Natural killer cell treated with Interleukin-12 subunit alpha and Interleukin-12 subunit beta and Interleukin-15 and Interleukin-18, amount 100 ng/mL, for 72 hours (primary cell): Measurements from ENCODE around the gene DENR. TPM values are rescaled to one million over a fixed set of nuclear protein-coding genes. Genes with fewer than 3 reads are reported as not detected.
A peak's percentile ranks its signal among the peaks of the same experiment; 100 is the strongest.
"Not testable (repeated sequence)": the region's sequence is repeated elsewhere in the genome, so short reads cannot be mapped to it uniquely, and the experiment has no call there.

Experiments
- ATAC-seq, 2 donors: fragments of 150-1000 bp; cut with Tn5 transposase in 1 of 2; sonication (Bioruptor Pico), chemical (Tn5 transposase) in 1 of 2; 2 replicates each; pipeline ENCODE4 v1.10.0; 2021
- DNase-seq: peaks from one replicate; pipeline ENCODE4 v3.0.0; 2022; ENCODE audit warnings: low spot score
- H3K27ac Mint-ChIP-seq, 2 donors: 1 replicate in 1 of 2; 2 replicates in 1 of 2; pipeline ENCODE4 v1.8.0; 2022; ENCODE audit warnings: mixed read lengths in 2 of 2, mild to moderate bottlenecking in 1 of 2, moderate library complexity in 1 of 2
- H3K27me3 Mint-ChIP-seq, 2 donors: 1 replicate in 1 of 2; 2 replicates in 1 of 2; pipeline ENCODE4 v1.8.0; 2022; ENCODE audit warnings: mixed read lengths in 2 of 2
- H3K36me3 Mint-ChIP-seq: one replicate; pipeline ENCODE4 v1.8.0; 2022; ENCODE audit warnings: mixed read lengths
- H3K4me1 Mint-ChIP-seq, 2 donors: 1 replicate in 1 of 2; 2 replicates in 1 of 2; pipeline ENCODE4 v1.8.0; 2022; ENCODE audit warnings: low read depth in 2 of 2, mixed read lengths in 2 of 2, mild to moderate bottlenecking in 1 of 2
- H3K4me3 Mint-ChIP-seq: one replicate; pipeline ENCODE4 v1.8.0; 2022; ENCODE audit warnings: mixed read lengths
- H3K9me3 Mint-ChIP-seq: 2 replicates; pipeline ENCODE4 v1.8.0; 2022; ENCODE audit warnings: mixed read lengths
- total RNA-seq, 2 donors: library from RNA; stranded (reverse); gene quantifications; one replicate each; pipeline ENCODE4 v1.2.3, GENCODE V29; 2022

The DENR gene
- total RNA-seq, 2 donors from 2014 or later, result 51.8 to 56.7 TPM

DNA sequence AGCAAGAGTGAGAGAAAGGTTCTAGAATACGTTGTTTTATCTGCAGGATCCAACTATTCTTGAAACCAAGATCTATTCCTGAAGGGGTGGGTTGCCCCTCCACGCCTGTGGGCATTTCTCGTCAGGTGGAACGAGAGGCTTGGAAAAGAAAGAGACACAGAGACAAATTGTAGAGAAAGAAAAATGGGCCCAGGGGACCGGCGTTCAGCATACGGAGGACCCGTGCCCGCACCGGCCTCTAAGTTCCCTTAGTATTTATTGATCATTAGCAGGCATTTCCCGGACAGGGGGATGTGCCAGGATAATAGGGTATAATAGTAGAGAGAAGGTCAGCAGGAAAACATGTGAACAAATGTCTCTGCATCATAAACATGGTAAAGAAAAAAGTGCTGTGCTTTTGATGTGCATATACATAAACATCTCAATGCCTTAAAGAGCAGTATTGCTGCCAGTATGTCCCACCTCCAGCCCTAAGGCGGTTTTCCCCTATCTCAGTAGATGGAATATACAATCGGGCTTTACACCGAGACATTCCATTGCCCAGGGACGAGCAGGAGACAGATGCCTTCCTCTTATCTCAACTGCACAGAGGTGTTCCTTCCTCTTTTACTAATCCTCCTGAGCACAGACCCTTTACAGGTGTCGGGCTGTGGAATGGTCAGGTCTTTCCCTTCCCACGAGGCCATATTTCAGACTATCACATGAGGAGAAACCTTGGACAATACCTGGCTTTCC is 1.7 kb upstream of the DENR start:
- ATAC-seq, H3K27me3 Mint-ChIP-seq, DNase-seq, H3K9me3 Mint-ChIP-seq: not testable (repeated sequence)
- peaks cover 26 to 27% of the 10 kb centered on the region in 2 donors for H3K4me1 Mint-ChIP-seq
- H3K36me3 Mint-ChIP-seq, result peaks cover 22% of the 10 kb centered on the region
- H3K4me3 Mint-ChIP-seq, result peak overlapping the region; percentile 94
- peak overlapping the region; percentile 82 to 91 for H3K27ac Mint-ChIP-seq

DNA sequence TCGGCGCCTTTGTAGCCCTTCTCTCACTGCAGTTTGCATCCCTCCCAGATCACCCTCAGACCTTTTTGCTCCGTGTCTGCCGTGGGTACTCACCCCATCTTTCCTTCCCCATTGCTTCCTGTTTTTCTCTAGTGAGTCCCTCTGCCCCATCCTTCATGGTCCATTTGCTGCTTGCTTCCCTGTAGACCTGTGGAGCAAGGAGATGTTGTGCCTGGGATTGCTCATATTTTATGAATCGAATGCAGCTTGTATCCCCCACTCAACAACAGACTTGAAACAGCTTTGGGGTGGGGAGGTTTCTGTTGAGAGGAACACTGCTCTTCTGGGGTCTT is 661 bp downstream of the DENR start:
- Mint-ChIP-seq H3K9me3 (no peaks in the 10 kb centered on the region), H3K36me3 (peaks cover 40% of the 10 kb centered on the region), H3K27ac (peak overlapping the region; percentile 82 to 91), H3K4me1 (peaks cover 34 to 44% of the 10 kb centered on the region in 2 donors), H3K27me3 (no peaks in the 10 kb centered on the region), H3K4me3 (peak overlapping the region; percentile 94)
- ATAC-seq, result no peak
- DNase-seq, result no peak

DNA sequence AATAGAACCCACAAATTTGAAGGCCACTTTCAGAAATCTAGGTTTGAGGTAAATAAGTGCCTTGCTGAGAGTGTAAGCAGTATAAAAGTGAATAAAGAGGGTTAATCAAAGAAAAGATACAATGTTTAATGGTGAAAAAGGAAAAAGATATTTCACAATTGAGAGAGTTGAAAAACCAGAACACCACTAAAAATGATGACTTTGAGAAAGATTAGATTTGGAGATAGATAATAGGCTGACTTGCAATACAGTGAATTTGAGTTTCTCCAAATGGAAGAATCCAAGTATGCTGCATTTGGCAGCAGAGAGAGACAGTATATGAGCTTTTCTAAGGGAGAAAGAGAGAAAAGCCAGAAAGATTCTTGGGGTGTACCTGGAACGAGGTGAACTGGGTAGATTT is 2.2 kb downstream of the DENR start:
- H3K27me3 Mint-ChIP-seq, result no peaks in the 10 kb centered on the region
- no peaks in the 10 kb centered on the region for H3K9me3 Mint-ChIP-seq
- H3K4me1 Mint-ChIP-seq, result peaks cover 36 to 44% of the 10 kb centered on the region in 2 donors
- no peak overlapping the region for H3K4me3 Mint-ChIP-seq
- H3K36me3 Mint-ChIP-seq, result peaks cover 40% of the 10 kb centered on the region
- ATAC-seq (no peak), DNase-seq (no peak)
- H3K27ac Mint-ChIP-seq, result peak overlapping the region; percentile 14 to 82

DNA sequence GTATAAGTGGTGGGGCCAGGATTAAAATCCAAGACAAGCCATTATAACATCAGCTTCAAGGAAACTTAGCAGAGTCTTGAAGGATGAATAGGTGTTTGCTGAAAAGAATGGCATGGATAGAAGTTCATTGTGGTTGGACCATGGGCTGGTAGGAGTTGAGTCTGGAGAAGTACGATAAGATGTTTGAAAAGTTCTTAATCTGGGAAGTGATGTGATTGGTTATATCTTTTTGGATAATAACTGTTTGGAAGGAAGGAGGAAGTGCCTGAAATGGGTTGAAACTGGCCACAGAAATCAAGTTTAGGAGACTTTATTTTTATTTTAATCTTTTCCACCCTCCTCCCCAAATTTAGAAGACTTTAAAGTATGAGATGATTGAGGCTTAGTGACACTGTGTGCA is 4.9 kb downstream of the DENR start:
- Mint-ChIP-seq H3K36me3 (peaks cover 40% of the 10 kb centered on the region), H3K27ac (no peak overlapping the region), H3K9me3 (no peaks in the 10 kb centered on the region), H3K27me3 (no peaks in the 10 kb centered on the region), H3K4me1 (peaks cover 28 to 44% of the 10 kb centered on the region in 2 donors), H3K4me3 (no peak overlapping the region)
- ATAC-seq (no peak), DNase-seq (no peak)

DNA sequence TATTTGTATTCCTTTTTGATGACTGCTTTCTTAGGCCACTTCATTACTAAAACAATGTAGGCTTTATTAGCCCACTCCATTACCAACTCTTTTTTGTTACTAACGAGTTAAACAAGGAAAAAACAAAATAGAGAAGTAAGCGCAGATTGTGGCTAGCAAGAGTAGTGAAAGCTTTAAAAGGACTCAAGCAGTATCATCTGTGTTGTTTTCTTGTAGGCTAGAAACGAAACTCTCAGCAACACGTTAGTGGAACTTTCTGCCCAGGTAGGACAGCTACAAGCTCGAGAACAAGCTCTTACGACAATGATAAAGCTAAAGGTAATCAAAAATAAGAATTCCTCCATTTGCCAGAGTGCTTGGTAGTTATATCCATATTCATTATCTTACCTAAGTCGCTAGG is 32.9 kb downstream of the DENR start:
- ATAC-seq (no peak), DNase-seq (no peak)
- no peaks in the 10 kb centered on the region for H3K36me3 Mint-ChIP-seq
- no peaks in the 10 kb centered on the region for H3K27me3 Mint-ChIP-seq
- H3K27ac Mint-ChIP-seq, result no peak overlapping the region
- no peak overlapping the region for H3K4me3 Mint-ChIP-seq
- no peaks in the 10 kb centered on the region for H3K9me3 Mint-ChIP-seq
- no peaks in the 10 kb centered on the region for H3K4me1 Mint-ChIP-seq

DNA sequence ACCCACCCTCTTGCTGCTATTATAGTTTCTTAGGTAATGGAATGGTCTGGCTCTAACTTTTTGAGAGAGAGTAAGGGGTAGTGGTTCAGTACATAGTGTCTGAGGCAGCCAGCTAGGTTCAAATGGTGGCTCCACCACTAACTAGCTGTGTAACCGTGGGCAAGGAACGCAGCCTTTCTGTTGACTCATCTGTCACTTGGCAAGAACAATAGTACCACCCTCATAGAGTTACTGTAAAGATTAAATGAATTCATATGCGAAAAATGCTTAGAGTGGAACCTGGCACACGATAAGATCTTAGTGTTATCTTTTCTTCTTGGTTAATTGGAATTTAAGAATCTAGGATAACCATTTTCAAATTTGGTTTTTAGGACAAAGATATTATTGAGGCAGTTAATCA is 35.8 kb downstream of the DENR start:
- H3K27me3 Mint-ChIP-seq, result no peaks in the 10 kb centered on the region
- no peak overlapping the region for H3K27ac Mint-ChIP-seq
- H3K4me1 Mint-ChIP-seq, result no peaks in the 10 kb centered on the region
- no peaks in the 10 kb centered on the region for H3K9me3 Mint-ChIP-seq
- H3K4me3 Mint-ChIP-seq, result no peak overlapping the region
- no peaks in the 10 kb centered on the region for H3K36me3 Mint-ChIP-seq
- DNase-seq (no peak), ATAC-seq (no peak)

DNA sequence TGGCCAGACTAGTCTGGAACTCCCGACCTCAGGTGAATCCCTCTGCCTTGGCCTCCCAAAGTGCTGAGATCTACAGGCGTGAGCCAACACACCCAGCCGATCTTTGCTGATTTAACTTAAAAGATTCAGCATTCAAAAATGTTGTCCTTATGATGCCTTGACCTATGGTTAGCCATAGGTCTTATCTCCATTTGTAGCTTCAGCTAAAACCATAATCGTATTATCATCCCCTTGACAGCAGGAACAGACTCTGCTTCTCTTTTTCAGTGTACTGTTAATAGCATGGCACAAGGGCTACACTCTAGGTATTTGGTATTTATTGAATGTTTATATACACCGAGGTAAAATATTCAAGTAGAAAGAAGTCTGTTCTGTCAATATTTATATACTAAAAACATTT is 37.0 kb downstream of the DENR start:
- Mint-ChIP-seq H3K36me3 (no peaks in the 10 kb centered on the region), H3K27ac (no peak overlapping the region), H3K9me3 (no peaks in the 10 kb centered on the region), H3K27me3 (no peaks in the 10 kb centered on the region), H3K4me1 (no peaks in the 10 kb centered on the region), H3K4me3 (no peak overlapping the region)
- no peak for DNase-seq
- no peak for ATAC-seq

DNA sequence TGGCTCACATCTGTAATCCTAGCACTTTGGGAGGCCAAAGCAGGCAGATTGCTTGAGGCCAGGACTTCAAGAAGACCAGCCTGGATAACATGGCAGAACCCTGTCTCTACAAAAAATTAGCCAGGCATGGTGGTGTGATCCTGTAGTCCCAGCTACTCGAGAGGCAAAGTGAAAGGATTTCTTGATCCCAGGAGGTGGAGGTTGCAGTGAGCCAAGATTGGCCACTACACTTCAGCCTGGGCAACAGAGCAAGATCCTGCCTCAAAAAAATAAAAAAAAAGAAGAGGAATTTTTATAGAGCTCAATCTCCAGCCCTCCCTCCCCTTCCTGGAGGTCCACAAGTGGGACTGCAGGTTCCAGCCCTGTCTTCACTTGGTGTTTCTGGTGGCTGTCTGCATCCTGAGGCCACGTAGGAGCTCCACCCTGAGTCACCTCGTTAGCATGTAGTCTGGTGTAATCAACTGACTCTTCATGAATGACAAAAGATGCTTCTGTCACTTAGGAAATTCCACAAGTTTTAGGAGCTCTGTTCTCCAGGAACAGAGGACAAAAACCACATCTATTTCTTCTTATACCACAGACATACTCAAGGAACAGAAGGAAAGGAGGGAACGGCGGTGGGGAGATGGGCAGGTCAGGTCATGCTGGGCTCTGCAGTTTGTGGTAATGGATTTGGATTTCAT is 37.9 kb downstream of the DENR start:
- Mint-ChIP-seq H3K4me1 (no peaks in the 10 kb centered on the region), H3K27me3 (no peaks in the 10 kb centered on the region), H3K36me3 (no peaks in the 10 kb centered on the region), H3K27ac (no peak overlapping the region), H3K9me3 (no peaks in the 10 kb centered on the region), H3K4me3 (no peak overlapping the region)
- ATAC-seq, result no peak
- DNase-seq, result no peak

DNA sequence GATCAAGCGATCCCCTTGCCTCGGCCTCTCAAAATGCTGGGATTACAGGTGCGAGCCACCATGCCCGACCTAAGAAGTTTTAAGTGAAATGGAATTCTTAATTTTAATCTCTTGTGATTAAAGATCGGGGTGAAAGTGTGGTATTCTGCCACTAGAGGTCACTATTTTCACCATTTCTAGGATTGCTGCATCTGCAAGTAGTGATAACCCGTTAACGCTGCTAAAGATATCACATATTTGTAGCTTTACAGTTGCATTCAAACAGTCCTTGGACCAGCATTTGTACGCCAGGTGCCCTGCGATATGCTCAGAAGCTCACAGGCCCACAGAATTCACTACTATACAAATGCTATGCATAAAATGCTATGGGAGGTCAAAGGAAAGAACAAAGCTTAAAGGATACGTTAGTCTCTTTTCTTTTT is 41.1 kb downstream of the DENR start:
- no peaks in the 10 kb centered on the region for H3K4me1 Mint-ChIP-seq
- H3K27ac Mint-ChIP-seq, result no peak overlapping the region
- ATAC-seq (peak in 1 of 2 donors; percentile 51), DNase-seq (no peak)
- no peaks in the 10 kb centered on the region for H3K9me3 Mint-ChIP-seq
- H3K36me3 Mint-ChIP-seq, result no peaks in the 10 kb centered on the region
- no peak overlapping the region for H3K4me3 Mint-ChIP-seq
- H3K27me3 Mint-ChIP-seq, result no peaks in the 10 kb centered on the region

DNA sequence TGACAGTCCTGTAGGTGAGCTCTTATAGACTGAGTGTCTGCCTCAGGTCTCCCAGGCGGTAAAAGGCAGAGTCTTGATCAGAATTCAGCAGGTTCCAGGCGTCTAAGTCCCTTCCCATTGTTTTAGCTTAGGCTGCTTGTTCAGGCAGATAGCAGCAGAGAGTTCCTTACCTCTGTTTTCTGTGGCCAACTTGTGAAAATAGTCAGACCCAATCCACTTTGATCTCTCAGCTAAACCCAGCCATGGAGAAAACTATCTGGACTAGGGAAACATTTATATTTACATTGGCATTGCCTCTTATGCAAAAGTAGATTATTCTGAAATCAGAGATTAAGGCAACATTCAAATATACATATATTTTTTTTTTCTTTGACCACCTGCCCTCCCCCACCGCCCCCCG is 43.2 kb downstream of the DENR start:
- H3K4me1 Mint-ChIP-seq, result no peaks in the 10 kb centered on the region
- ATAC-seq (no peak), DNase-seq (no peak)
- H3K27me3 Mint-ChIP-seq, result no peaks in the 10 kb centered on the region
- no peaks in the 10 kb centered on the region for H3K36me3 Mint-ChIP-seq
- H3K4me3 Mint-ChIP-seq, result no peak overlapping the region
- no peaks in the 10 kb centered on the region for H3K9me3 Mint-ChIP-seq
- H3K27ac Mint-ChIP-seq, result no peak overlapping the region

DNA sequence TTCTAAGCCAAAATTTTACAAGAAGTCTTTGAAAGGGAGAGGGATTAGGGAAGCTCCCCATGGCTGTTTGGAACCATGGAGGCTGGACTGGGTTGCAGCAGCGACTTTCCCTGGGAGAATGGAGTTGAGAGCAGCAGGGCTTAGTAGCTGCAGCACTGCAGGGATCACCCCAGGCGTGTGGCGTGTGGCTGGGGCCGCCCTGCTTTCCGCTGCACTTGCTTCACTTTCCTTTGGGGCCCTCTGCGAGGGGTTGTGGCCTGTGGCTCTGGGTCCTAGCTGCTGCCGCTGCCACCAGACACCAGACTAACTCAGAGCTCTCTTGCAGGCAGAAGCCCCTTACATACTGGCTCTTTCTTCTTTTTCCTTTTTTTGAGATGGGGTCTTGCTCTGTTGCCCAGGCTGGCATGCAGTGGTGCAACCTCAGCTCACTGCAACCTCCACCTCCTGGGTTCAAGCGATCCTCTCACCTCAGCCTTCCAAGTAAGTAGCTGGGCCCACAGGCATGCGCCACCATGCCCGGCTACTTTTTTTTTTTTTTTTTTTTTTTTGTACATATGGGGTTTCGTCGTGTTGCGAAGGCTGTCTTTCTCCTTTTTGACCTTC is 47.1 kb downstream of the DENR start:
- no peaks in the 10 kb centered on the region for H3K27me3 Mint-ChIP-seq
- no peaks in the 10 kb centered on the region for H3K9me3 Mint-ChIP-seq
- H3K36me3 Mint-ChIP-seq, result no peaks in the 10 kb centered on the region

DNA sequence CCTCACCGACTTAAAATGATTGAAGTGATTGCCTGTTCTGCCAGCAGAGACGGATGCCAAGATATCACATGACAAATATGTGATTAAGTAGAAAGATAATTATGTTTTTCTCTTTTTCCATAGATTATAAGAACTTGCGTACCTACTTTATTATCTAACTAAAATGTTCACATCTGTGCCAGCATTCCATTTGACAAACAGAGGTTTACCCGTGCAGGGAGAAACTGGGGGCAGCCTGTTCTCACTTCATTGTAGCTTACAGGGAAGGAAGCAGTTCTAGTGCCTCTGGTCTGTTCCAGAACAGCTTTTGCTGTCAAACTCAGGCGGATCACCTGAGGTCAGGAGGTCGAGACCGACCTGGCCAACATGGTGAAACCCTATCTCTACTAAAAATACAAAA is 51.3 kb downstream of the DENR start:
- DNase-seq (no peak), ATAC-seq (no peak)
- no peaks in the 10 kb centered on the region for H3K9me3 Mint-ChIP-seq
- no peaks in the 10 kb centered on the region for H3K27me3 Mint-ChIP-seq
- H3K4me3 Mint-ChIP-seq, result no peak overlapping the region
- H3K36me3 Mint-ChIP-seq, result no peaks in the 10 kb centered on the region
- H3K27ac Mint-ChIP-seq, result no peak overlapping the region
- H3K4me1 Mint-ChIP-seq, result peaks cover 1 to 4% of the 10 kb centered on the region in 2 donors

More for the DNA sequence above, 47.1 kb downstream of the DENR start:
- Mint-ChIP-seq H3K27ac (no peak overlapping the region), H3K4me3 (no peak overlapping the region), H3K4me1 (no peaks in the 10 kb centered on the region)
- DNase-seq (no peak), ATAC-seq (peak; percentile 32 to 68)

DNA sequence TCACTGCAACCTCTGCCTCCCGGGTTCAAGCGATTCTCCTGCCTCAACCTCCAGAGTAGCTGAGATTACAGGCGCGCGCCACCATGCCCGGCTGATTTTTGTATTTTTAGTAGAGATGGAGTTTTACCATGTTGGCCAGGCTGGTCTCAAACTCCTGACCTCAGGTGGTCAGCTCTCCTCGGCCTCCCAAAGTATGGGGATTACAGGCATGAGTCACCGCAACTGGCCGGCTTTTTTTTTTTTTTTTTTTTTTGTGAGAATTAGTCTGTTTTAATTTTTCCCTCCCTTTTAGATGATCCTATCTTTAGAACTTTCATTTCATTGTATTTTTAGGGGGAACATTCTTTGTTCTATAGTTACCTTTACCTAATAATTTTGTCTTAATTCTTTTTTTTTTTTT is 52.3 kb downstream of the DENR start:
- not testable (repeated sequence) for H3K27ac Mint-ChIP-seq, H3K27me3 Mint-ChIP-seq, H3K9me3 Mint-ChIP-seq, H3K36me3 Mint-ChIP-seq, H3K4me1 Mint-ChIP-seq, ATAC-seq, DNase-seq, H3K4me3 Mint-ChIP-seq

DNA sequence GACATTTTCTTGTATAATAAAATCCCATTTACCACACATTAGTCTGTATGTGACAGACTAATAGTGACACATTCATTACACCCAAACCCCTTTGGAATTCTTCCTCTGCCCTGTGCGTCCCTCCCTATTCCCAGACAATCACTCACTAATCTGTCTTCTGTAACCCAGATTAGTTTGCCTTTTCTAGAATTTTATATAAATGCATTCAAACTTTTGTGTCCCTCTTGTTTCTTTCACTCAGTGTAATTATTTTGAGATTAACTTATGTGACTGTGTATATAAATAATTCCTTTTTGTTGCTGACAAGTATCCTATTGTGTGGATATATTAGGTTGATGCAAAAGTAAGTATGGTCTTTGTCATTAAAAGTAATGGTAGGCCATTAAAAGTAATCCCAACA is 55.0 kb downstream of the DENR start:
- no peak for ATAC-seq
- H3K9me3 Mint-ChIP-seq, result no peaks in the 10 kb centered on the region
- no peaks in the 10 kb centered on the region for H3K36me3 Mint-ChIP-seq
- peaks cover 2 to 5% of the 10 kb centered on the region in 2 donors for H3K4me1 Mint-ChIP-seq
- DNase-seq, result no peak
- no peak overlapping the region for H3K27ac Mint-ChIP-seq
- no peak overlapping the region for H3K4me3 Mint-ChIP-seq
- H3K27me3 Mint-ChIP-seq, result no peaks in the 10 kb centered on the region
